Fibroblast of upper back skin (primary cell): ENCODE data around the gene SPINT4.

Source experiments
- DNase-seq: peaks from one replicate; pipeline ENCODE4 v3.0.0-alpha.2; 2013

SPINT4 gene

GRCh38 chr20:45765980-45766379, 43.8 kb downstream of the SPINT4 start:
- DNase-seq: no peak

GRCh38 chr20:45768479-45768878, 46.3 kb downstream of the SPINT4 start:
- DNase-seq: no peak

DNA sequence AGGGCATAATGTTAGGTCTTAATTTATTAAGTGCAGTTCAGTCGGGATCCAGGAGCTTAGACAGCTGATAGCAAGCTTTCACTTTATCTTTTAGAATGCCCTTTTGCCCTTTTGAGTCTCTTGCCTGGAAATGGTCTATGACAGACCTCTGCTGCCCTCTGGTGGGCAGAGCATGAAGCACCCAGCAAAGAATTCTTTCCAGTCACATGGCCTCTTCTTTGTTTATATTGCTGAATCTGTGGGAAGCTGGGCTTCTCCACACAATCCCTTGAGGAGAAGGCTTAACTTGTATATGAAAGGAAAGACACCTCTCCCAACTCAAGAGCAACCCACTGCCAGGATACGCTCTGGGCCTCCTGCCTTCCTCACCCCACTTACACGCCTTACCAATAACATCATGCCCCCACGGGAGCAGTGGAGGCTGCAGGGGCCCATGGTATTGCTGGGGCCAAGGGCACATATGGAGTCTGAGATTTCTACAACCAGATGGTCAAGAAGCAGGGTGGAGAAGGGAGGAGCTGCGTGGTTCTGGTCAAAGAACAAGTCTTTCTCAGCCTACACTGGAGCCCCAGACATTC, 49.1 kb downstream of the SPINT4 start:
- DNase-seq: peak; percentile 78

- no peak for DNase-seq
Observed at GRCh38 chr20:45772693-45773092, 50.5 kb downstream of the SPINT4 start.

GRCh38 chr20:45774945-45775344, 52.8 kb downstream of the SPINT4 start:
- DNase-seq: no peak

GRCh38 chr20:45775411-45775810, 53.3 kb downstream of the SPINT4 start:
- no peak for DNase-seq
